ENCODE measurements around the gene CEP83. TPM values are rescaled to one million over a fixed set of nuclear protein-coding genes. Genes with fewer than 3 reads are reported as not detected.

Gene CEP83
- total RNA-seq, 4 donors from 2014 or later = 7.9 to 25.9 (median 11.4) TPM

GRCh38 chr12:94272280-94272679, 187.4 kb downstream of the CEP83 start:
- H3K4me3 ChIP-seq = no peak overlapping the region
- H3K27me3 ChIP-seq = no peaks in the 10 kb centered on the region
- DNase-seq = no peak
- WGBS, 2 donors = 88 to 93% methylated on average over 5 of the region's 5 CpGs
- intact Hi-C loops (cut with DNase I) = no loop called here
- H3K27ac ChIP-seq = no peak overlapping the region
- TF ChIP-seq, protein P1, sequence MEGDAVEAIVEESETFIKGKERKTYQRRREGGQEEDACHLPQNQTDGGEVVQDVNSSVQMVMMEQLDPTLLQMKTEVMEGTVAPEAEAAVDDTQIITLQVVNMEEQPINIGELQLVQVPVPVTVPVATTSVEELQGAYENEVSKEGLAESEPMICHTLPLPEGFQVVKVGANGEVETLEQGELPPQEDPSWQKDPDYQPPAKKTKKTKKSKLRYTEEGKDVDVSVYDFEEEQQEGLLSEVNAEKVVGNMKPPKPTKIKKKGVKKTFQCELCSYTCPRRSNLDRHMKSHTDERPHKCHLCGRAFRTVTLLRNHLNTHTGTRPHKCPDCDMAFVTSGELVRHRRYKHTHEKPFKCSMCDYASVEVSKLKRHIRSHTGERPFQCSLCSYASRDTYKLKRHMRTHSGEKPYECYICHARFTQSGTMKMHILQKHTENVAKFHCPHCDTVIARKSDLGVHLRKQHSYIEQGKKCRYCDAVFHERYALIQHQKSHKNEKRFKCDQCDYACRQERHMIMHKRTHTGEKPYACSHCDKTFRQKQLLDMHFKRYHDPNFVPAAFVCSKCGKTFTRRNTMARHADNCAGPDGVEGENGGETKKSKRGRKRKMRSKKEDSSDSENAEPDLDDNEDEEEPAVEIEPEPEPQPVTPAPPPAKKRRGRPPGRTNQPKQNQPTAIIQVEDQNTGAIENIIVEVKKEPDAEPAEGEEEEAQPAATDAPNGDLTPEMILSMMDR (IDR thresholded peaks at IDR 0.05) = no peak
- TF ChIP-seq POLR2A (IDR thresholded peaks at IDR 0.05) = no peak
- peaks cover 0 to 15% (median 3%) of the 10 kb centered on the region in 3 donors for H3K4me1 ChIP-seq
- no peaks in the 10 kb centered on the region for H3K9me3 ChIP-seq
- no peaks in the 10 kb centered on the region for H3K36me3 ChIP-seq

- DNase-seq = no peak
- no peak overlapping the region for H3K27ac ChIP-seq
- no peak overlapping the region for H3K4me3 ChIP-seq
- no peaks in the 10 kb centered on the region for H3K27me3 ChIP-seq
- H3K9me3 ChIP-seq = no peaks in the 10 kb centered on the region
- WGBS, 2 donors = 71 to 73% methylated on average over 6 of the region's 6 CpGs
- no peaks in the 10 kb centered on the region for H3K36me3 ChIP-seq
- peaks cover 3 to 24% (median 3%) of the 10 kb centered on the region in 3 donors for H3K4me1 ChIP-seq
- intact Hi-C loops (cut with DNase I) = no loop called here
- TF ChIP-seq, protein P1 (IDR thresholded peaks at IDR 0.05) = no peak
- TF ChIP-seq POLR2A (IDR thresholded peaks at IDR 0.05) = no peak
These were observed 188.3 kb downstream of the CEP83 start for GRCh38 chr12:94271351-94271750.

DNA sequence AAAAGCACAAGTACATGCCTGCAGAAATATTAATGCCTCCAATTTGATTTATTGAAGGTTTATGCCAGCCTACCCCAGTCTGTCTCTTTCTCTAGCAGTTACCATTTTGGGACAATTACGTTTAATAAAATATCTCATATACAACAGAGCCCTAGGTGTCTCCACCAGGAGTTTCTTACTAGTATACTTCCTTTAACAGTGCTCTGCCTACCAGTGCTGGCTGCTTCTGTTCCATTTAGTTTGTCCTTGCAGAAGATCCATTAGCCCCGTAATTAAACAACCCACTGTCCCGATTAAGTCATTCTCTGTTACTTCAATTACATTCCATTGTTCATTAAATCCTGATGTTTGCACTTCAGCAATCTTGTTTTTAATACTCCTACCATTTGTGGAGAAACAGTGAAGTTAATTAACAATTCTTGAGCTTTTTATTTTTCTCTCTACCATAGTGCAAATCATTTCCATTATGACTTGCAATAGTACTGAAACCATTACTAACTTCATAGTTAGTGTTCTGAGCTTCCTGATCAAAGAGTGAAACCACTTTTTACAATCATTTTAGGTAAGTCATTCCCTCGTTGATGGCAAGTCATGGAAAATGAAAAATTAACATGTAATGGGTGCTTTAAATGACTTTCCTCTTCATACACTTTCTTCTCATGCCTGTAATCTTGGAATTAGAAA, 190.2 kb downstream of the CEP83 start:
- H3K27ac ChIP-seq = no peak overlapping the region
- WGBS, 2 donors = 65 to 74% methylated on average over 4 of the region's 4 CpGs
- intact Hi-C loops (cut with DNase I) = no loop called here
- H3K4me3 ChIP-seq = no peak overlapping the region
- H3K27me3 ChIP-seq = no peaks in the 10 kb centered on the region
- TF ChIP-seq POLR2A (IDR thresholded peaks at IDR 0.05) = no peak
- TF ChIP-seq, protein P1 (IDR thresholded peaks at IDR 0.05) = no peak
- no peaks in the 10 kb centered on the region for H3K36me3 ChIP-seq
- peaks cover 3 to 36% (median 3%) of the 10 kb centered on the region in 3 donors for H3K4me1 ChIP-seq
- H3K9me3 ChIP-seq = no peaks in the 10 kb centered on the region
- no peak for DNase-seq

DNA sequence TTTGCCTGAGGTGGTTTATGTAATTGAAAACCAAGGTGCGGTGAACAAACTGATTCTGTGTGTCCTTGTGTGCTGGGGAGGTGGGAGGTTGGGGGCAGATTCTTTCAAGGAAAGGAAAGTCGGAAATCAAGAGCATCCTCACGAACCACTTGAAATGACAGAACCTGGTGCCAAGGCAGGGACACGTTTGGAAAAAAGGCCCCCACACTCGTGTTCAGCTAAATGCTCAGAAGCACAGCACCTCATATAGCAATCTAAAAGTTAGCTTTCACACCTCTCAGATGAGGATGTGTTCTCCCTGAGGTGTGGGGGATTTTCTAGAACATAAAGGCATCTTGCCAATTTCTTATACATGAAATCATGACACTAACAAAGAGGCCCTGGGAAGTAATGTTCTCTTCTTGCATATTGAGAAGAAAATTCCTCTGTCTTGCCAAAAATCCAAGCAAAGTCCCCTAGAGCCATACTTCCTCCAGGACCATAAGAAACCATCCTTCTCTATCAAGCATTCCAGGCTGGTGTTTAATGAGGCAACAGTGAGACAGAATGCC, 191.7 kb downstream of the CEP83 start:
- WGBS, 2 donors = 79 to 90% methylated on average over 5 of the region's 5 CpGs
- Histone ChIP-seq H3K4me1 (peaks cover 3 to 51% (median 3%) of the 10 kb centered on the region in 3 donors), H3K9me3 (no peaks in the 10 kb centered on the region), H3K27ac (peak overlapping the region in 3 of 4 donors; percentile 67 to 75 (median 70)), H3K36me3 (no peaks in the 10 kb centered on the region), H3K4me3 (no peak overlapping the region), H3K27me3 (no peaks in the 10 kb centered on the region)
- intact Hi-C loops (cut with DNase I) = no loop called here
- TF ChIP-seq, protein P1 (IDR thresholded peaks at IDR 0.05) = no peak
- no peak for TF ChIP-seq POLR2A (IDR thresholded peaks at IDR 0.05)
- DNase-seq = no peak

DNA sequence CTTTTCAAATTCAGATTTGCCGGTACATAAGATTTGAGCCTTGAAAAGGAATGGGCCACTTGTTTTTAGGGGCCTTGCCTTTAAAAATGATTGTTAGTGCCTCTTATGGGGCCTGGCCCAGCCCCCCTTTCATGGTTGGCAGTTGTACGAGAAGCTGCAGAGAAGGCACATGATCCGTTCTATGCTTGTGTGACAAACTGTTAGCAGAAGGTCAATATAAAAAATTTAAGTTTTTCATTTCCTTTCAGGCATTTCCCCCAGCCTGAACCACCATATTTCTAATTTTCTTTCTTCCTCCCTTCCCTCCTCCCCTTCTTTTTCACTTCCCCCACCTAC, 192.2 kb downstream of the CEP83 start:
- Histone ChIP-seq H3K36me3 (no peaks in the 10 kb centered on the region), H3K4me1 (peaks cover 3 to 56% (median 7%) of the 10 kb centered on the region in 3 donors), H3K27ac (peak overlapping the region in 3 of 4 donors; percentile 67 to 75 (median 70)), H3K4me3 (no peak overlapping the region), H3K9me3 (no peaks in the 10 kb centered on the region), H3K27me3 (no peaks in the 10 kb centered on the region)
- TF ChIP-seq, protein P1 (IDR thresholded peaks at IDR 0.05) = no peak
- no peak for TF ChIP-seq POLR2A (IDR thresholded peaks at IDR 0.05)
- 28 to 49% methylated on average over 3 of the region's 3 CpGs for WGBS, 2 donors
- intact Hi-C loops (cut with DNase I) = no loop called here
- no peak for DNase-seq
